NCI-H2227 treated with DMSO at 0.1 percent for 48 hours (cell line): Measurements from ENCODE around the gene EFNB1.

Source experiments
- DNase-seq: peaks from one replicate; lab custom pipeline; 2025; lab: John Stamatoyannopoulos, UW

EFNB1 gene

GRCh38 chrX:68827848-68828624, 785 bp upstream of the EFNB1 start:
- peak; percentile 74 for DNase-seq

- DNase-seq: no peak
Observed at GRCh38 chrX:68829582-68830418, 979 bp downstream of the EFNB1 start.

DNA sequence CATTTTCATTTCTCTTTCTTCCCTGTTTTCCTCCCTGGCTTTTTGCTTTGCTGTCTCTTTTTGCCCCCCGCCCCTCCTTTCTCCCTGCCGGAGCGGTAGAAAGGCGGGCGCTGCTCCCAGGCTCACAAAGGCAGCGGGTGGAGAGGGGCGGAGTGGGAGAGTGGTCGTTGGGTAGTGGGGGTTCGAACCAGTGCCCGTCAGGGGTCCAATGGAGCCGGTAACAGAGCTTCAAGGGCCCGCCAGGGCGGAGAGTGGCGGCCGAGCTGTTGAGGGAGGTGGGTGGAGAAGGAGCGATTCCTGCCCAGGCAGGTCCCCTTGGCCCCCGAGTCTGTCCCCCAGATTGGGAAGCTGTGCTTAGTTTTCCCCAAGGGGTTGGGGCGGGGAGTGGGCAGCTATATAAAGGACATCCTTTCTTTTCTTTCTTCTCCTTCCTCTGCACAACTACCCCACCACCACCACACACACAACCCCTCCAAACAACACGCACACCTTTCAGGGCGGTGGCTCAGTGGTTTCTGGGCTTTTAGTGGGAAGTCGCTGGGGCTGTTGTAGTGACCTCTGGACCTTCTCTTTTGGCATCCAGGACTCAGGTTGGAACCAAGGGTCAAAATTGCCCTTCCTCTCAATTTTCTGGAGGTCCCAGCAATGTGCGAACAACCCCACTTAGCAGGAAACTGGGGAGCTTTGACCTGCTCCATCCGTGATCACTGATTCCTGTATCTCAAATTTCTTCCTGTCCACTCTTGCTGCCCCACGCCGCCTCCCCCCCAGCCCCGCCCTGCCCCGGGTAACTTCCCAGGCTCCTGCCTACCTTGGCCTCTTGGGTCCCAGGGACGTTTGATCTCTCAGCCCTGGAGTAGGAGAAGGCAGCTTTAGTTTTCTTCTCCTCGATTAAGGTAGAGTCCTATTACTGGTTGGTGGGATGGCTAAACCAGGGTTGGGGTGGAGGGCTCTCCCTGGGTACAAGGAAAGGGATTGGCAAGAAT, 1.9 kb downstream of the EFNB1 start:
- DNase-seq: no peak

DNA sequence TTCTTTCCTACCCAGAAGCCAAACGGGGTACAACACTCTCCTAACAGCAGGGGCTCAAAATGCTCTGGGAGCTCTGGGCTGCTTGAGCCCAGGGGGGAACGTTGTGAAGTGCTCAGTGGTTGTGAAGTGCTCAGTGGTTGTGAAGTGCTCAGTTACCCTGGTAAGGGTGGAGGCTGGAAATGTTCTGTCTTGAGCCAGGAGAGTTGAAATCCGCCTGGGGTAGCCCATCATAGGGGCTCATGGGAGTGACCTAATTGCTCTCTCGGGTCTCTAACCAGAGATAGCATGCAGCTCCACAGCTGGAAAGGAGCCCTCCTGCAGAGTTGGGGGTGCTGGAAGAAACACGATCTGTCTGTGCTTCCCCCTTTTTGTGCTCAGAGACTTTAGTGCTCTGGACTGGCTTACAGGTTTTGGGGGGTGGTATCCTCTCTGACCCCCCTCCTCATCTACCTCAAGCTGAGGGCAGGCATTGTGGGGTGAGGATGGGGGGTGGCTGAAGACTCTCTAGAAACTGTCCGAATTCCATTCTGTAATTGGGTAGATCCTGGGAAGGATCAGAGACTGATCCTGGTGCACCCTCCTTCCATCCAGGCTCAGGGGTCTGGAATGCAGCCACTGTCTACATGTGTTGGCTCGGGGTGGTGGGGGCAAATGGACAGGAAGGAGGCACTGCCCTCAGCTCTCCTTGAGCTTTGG, 2.7 kb downstream of the EFNB1 start:
- no peak for DNase-seq

DNA sequence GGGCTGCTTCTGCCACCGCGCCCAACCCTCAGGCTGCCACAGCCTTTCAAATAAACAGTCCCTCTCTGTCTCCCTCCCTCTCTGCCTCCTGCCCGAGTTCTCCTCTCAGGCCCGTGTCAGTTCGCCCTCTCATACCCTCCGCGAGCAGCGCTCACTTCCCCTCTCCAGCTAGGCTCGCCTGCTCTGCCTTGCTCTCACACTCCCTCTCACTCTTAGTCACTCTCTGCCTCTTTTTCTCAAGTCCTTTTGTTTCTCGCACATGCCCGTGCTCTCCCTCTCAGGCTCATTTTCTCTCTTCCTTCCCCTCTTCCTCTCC, 3.2 kb downstream of the EFNB1 start:
- DNase-seq: peak; percentile 22

DNA sequence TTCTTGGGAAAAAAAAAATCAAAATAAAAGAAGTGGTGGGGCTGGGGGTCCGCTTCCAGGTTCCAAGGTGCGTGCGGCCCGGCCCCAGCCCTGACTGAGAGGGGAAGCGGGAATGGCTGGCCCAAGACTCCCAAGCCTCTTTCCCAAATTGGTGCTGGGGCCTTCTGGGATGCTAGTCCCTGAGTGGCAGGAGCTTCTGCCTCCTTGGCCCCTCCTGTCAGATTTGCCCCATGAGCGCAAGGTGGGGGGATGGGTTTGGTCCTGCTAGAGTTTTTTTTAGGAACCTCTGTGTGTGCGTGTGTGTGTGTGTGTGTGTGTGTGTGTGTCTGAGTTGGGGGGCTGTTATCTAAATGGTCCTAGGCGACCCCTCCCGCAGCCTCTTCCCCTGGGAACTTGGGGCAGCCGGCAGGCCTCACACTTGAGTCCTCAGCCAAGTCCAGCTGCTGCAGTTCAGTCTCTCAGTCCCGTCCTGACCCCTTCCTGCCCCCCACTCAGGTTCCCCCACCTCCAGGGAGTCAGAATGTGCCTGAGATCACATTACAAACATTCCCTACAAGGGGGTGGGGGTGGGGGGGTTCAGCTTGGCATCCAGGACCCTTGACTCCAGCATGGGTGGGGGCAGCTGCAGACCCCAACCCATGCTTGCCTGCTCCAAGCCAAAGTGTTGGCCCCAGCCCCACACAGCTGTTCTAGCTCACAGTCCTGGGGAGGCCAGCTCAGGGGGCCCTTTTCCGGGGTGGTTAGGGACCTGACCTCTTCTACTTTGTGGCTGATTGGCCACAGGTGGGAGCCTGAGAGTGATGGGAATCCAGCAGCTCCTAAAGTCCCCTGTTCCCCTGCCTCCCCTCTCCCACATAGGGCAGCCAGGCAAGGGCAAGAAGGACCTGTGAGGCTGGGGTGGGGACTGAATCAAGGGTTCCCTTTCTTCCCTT, 4.0 kb downstream of the EFNB1 start:
- no peak for DNase-seq

- no peak for DNase-seq
Observed at GRCh38 chrX:68833448-68833805, 4.6 kb downstream of the EFNB1 start.

- DNase-seq: no peak
Observed at GRCh38 chrX:68833855-68834331, 5.1 kb downstream of the EFNB1 start.

GRCh38 chrX:68834371-68835103, 5.7 kb downstream of the EFNB1 start:
- no peak for DNase-seq

DNA sequence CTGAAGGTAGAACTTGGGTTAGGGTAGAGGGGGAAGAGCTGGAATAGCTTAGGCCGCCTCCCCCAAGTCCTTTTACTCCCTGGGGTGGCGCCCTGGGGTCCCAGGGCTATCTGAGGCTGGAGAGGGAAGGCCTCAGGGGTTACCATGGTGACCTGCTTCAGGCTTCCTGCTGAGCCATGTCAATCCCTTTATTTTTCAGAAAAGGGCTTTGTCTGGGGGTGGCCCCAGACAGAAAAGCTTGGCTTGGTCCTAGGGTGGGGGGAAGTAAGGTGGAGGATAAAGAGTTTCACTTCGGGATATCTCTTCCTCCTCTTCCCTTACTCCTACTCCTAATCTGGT, 6.3 kb downstream of the EFNB1 start:
- DNase-seq: no peak

DNA sequence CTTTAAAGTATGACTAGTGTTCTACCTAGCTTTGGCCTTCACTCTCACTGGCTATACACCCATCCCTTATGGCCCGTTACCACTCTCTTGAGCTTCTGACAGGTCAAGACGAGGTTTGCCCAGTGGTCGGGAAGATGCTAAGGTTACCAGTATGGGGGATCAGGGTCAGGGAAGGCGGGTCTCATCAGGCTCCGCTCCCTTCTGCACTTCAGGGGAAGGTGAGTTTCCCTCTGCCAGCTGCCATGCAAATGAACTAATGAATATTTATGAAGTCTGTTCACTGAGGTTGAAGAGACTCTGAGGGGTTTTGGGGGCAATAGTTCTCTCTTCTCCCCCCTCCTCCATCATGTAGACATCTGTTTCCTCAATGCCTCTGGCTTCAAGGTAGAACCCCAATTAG, 6.6 kb downstream of the EFNB1 start:
- DNase-seq: no peak

DNA sequence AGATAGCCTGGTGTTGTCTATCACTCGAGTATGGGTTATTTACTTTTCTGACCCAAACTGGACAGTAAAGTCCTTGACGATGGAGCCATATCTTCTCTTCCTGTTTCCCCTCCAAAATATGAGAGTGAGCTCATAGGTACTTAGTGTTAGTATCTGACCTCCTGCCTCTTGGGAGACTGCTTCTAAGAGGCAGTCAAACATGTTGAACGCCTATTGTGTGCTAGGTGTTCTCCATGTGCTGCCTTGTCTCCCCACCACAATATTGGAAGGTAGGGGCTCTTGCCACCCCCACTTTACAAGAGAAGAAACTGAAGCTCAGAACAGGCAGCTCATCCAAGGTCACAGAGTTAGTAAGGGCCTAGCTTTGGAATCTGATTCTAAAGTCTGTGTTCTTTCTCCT, 8.3 kb downstream of the EFNB1 start:
- DNase-seq: no peak

- no peak for DNase-seq
Observed at GRCh38 chrX:68838571-68838910, 9.7 kb downstream of the EFNB1 start.

- no peak for DNase-seq
Observed at GRCh38 chrX:68839771-68840170, 10.9 kb downstream of the EFNB1 start.

DNA sequence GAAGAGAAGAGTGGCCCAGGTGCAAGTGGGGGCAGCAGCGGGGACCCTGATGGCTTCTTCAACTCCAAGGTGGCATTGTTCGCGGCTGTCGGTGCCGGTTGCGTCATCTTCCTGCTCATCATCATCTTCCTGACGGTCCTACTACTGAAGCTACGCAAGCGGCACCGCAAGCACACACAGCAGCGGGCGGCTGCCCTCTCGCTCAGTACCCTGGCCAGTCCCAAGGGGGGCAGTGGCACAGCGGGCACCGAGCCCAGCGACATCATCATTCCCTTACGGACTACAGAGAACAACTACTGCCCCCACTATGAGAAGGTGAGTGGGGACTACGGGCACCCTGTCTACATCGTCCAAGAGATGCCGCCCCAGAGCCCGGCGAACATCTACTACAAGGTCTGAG, 11.4 kb downstream of the EFNB1 start:
- DNase-seq: no peak

- no peak for DNase-seq
Observed at GRCh38 chrX:68841251-68842049, 12.6 kb downstream of the EFNB1 start.

GRCh38 chrX:68842351-68842750, 13.5 kb downstream of the EFNB1 start:
- DNase-seq: no peak

- no peak for DNase-seq
Observed at GRCh38 chrX:68842781-68843581, 14.2 kb downstream of the EFNB1 start.
